OCI-LY7 (cell line): ENCODE data around the gene FAM186B.

Experiments
- CTCF ChIP-seq: fragments of 200-600 bp; sonication (generic); conservative IDR thresholded peaks from 2 replicates; pipeline ENCODE4 v1.5.1; 2014; ENCODE audit warnings: mild to moderate bottlenecking, antibody characterized with exemption, low read length, moderate library complexity, mixed read lengths
- EZH2phosphoT487 ChIP-seq: fragments of 200-600 bp; sonication (generic); IDR thresholded peaks from 2 replicates; pipeline ENCODE4 v1.6.1; 2018; ENCODE audit warnings: low read depth, borderline replicate concordance, mild to moderate bottlenecking, mixed run types, antibody characterized with exemption, low read length, moderate library complexity, mixed read lengths

- TF ChIP-seq CTCF: no peak
- no peak for TF ChIP-seq EZH2phosphoT487
These were observed 19.7 kb downstream of the FAM186B start for GRCh38 chr12:49585477-49586459.
